Activated CD4-positive, alpha-beta memory T cell treated with anti-CD3 and anti-CD28 coated beads, Interleukin-2, amount 10 ng/mL, durations not matched to agents 7 days and 5 days (primary cell): Measurements from ENCODE around the gene ZDHHC11B. TPM values are rescaled to one million over a fixed set of nuclear protein-coding genes. Genes with fewer than 3 reads are reported as not detected.
A peak's percentile ranks its signal among the peaks of the same experiment; 100 is the strongest.
"Not testable (repeated sequence)": the region's sequence is repeated elsewhere in the genome, so short reads cannot be mapped to it uniquely, and the experiment has no call there.

Experiments
- CTCF ChIA-PET: fragments of 350-600 bp; sonication (Branson Sonifier 250); formaldehyde crosslinking; loops from one replicate; lab custom pipeline; 2021; ENCODE audit warnings: antibody characterized with exemption, inconsistent platforms; lab: Charles Lee
- POLR2A ChIA-PET: fragments of 350-600 bp; sonication (Branson Sonifier 250); formaldehyde crosslinking; loops from one replicate; lab custom pipeline; 2021; ENCODE audit warnings: antibody characterized with exemption; lab: Charles Lee
- DNase-seq: peaks from one replicate; pipeline ENCODE4 v3.0.0-alpha.2; 2020
- H3K27ac Mint-ChIP-seq: one replicate; pipeline ENCODE4 v1.8.0; 2021; ENCODE audit warnings: mild to moderate bottlenecking, mixed read lengths
- H3K27me3 Mint-ChIP-seq: one replicate; pipeline ENCODE4 v1.8.0; 2021; ENCODE audit warnings: mixed read lengths
- H3K36me3 Mint-ChIP-seq: one replicate; pipeline ENCODE4 v1.8.0; 2021; ENCODE audit warnings: low read depth, mixed read lengths
- H3K4me1 Mint-ChIP-seq: one replicate; pipeline ENCODE4 v1.8.0; 2021; ENCODE audit warnings: mixed read lengths
- H3K4me3 Mint-ChIP-seq: one replicate; pipeline ENCODE4 v1.8.0; 2021; ENCODE audit warnings: mild to moderate bottlenecking, mixed read lengths
- H3K9me3 Mint-ChIP-seq: one replicate; pipeline ENCODE4 v1.8.0; 2021; ENCODE audit warnings: mixed read lengths
- total RNA-seq, 2 experiments: library from RNA; stranded (reverse); gene quantifications; one replicate each; pipeline ENCODE4 v1.2.3, GENCODE V29; 2021

Gene ZDHHC11B
- total RNA-seq, 2 experiments from 2014 or later: not detected

DNA sequence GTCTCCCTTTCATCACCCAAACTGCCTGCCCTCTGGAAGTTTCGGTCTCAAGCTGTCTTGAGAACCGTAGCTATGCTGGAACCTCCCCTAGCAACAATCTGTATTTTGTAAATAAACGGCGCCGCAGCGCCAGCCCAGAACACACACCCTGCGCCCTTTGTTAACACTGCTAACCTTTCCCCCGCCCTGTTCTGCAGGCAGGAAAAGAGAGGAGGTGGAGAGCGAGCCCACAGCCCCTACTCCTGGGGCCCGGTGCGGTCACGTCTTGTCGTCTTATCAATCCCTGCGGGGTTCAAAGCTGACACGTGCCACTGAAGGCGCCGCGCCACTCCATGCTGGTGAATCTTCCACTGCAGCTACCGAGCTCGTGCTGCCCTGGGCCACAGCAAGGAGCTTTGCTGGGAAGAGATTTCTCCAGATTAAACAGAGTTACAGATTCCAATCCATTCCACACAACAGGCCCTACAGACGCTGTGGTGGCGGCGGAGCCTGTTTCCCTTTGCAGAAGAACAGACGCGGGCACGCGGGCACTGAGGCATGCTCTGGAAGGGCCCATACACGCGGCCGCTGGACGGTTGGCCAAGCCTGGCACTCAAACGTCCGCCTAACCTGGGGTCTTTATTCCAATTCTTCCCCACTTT is 25.3 kb downstream of the ZDHHC11B start:
- H3K9me3 Mint-ChIP-seq: no peaks in the 10 kb centered on the region
- no peak overlapping the region for H3K27ac Mint-ChIP-seq
- ChIA-PET CTCF (no interaction called here), POLR2A (no interaction called here)
- H3K4me1 Mint-ChIP-seq: peaks cover 17% of the 10 kb centered on the region
- no peaks in the 10 kb centered on the region for H3K36me3 Mint-ChIP-seq
- peak; percentile 38 for DNase-seq
- H3K4me3 Mint-ChIP-seq: peak overlapping the region; percentile 0
- no peaks in the 10 kb centered on the region for H3K27me3 Mint-ChIP-seq

DNA sequence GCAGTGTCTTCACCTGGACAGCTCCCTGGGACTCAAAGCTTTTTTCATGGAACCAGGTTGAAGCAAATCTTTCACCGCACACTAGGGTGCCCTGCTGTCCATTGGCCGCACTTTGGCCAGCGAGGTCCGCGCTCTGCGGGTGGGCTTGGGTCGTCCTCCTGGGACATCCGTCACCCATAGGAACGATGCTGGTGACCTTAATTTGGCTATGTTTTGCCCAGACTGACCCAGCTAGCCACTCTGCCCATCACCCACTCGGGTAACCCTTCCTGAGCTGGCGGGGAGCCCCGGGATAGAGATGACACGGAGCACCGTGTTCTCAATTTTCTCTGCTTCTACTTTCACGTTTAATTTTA is 25.9 kb downstream of the ZDHHC11B start:
- peak overlapping the region; percentile 0 for H3K4me3 Mint-ChIP-seq
- ChIA-PET CTCF (no interaction called here), POLR2A (no interaction called here)
- H3K9me3 Mint-ChIP-seq: no peaks in the 10 kb centered on the region
- H3K36me3 Mint-ChIP-seq: no peaks in the 10 kb centered on the region
- DNase-seq: peak; percentile 14
- H3K27ac Mint-ChIP-seq: no peak overlapping the region
- peaks cover 17% of the 10 kb centered on the region for H3K4me1 Mint-ChIP-seq
- H3K27me3 Mint-ChIP-seq: no peaks in the 10 kb centered on the region

DNA sequence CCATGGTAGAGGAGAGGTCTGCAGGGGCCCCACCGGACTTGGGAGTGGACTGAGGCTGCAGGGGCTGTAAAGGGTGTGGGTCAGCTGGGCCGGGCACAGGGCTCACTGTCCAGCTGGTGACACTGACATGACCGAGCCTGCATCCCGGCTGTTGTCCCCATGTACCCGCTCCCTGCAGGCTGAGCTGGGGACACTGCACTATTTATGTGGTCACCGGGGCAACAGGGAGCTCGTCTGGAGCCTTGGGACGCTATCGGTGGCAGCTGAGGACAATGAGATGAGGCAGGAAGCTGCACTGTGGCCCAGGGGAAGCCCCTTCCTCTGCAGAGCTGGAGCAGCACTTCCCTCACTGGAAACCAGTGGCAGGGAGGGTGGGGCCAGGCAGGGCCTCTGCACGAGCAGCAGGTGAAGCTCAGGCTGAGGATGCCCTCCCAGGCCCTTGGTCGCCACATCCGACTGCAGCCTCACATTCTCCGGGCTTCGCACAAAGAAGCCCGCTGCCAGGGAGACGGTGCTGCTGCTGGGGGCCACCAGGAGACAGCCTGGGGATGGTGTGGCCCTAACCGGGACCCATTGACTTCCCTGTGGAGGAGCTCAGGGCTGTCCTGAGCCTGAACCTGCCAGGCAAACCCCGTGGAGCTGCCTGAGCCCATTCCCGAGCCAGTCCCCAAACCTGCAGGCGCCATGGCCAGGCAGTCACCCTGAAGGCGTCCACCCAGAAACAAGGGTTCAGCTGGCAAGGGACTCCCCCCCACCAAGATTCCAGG is 26.4 kb downstream of the ZDHHC11B start:
- Mint-ChIP-seq H3K4me1 (peaks cover 17% of the 10 kb centered on the region), H3K9me3 (no peaks in the 10 kb centered on the region), H3K27me3 (no peaks in the 10 kb centered on the region), H3K4me3 (no peak overlapping the region), H3K27ac (no peak overlapping the region), H3K36me3 (no peaks in the 10 kb centered on the region)
- peak; percentile 18 for DNase-seq
- POLR2A ChIA-PET: no interaction called here
- CTCF ChIA-PET: no interaction called here

DNA sequence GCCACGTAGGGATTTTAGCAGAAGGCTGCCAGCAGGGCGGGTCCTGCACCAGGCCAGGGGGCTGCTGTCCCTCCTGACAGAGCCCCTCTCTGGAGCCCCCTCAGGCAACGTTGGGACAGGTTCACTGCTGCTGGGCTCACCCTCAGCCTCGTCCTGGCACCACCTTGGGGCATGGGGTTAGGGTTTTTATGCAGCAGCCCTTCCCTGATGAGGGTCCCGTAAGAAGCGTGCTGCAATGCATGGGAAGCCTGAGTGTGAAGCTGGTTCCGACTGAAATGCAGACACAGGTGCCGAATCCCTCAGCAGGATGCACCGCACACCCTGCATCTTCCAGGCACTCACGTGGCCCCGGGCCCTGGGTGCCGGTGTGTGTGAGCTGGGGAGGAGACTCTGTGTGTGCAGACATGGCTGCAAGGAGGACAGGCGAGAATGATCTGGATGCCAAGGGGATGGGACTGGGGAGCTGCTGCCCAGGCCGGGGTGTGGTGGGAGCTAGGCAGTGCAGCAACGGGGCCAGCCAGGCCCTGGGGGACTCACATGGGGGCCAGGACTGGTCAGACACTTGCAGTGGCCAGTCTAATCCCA is 27.1 kb downstream of the ZDHHC11B start:
- DNase-seq: no peak
- no peak overlapping the region for H3K4me3 Mint-ChIP-seq
- ChIA-PET CTCF (no interaction called here), POLR2A (no interaction called here)
- no peaks in the 10 kb centered on the region for H3K27me3 Mint-ChIP-seq
- no peaks in the 10 kb centered on the region for H3K9me3 Mint-ChIP-seq
- no peaks in the 10 kb centered on the region for H3K36me3 Mint-ChIP-seq
- no peak overlapping the region for H3K27ac Mint-ChIP-seq
- peaks cover 17% of the 10 kb centered on the region for H3K4me1 Mint-ChIP-seq

DNA sequence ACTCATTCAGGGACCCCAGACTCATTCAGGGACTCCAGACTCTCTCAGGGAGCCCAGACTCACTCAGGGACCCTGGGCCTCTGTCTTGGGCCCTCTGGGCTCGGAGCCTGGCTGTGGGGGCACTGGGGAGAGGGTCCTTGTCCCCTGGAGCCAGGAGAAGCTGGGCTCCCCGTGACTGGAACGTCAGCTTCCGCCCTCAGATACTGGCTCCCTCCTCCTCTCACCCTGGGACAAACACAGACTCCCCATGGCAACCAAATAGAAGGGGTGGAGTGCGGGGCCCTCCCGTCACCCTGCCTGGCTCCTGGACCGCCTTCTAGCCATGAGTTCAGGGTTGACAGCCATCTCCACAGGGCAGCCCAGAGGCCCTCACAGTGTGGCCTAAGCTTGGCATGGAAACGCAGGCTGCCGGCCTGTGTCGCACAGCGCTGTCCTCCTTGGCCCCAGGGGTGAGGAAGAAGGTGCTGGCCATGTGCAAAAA is 27.6 kb downstream of the ZDHHC11B start:
- Mint-ChIP-seq H3K4me1 (peaks cover 17% of the 10 kb centered on the region), H3K4me3 (no peak overlapping the region), H3K27ac (no peak overlapping the region), H3K9me3 (no peaks in the 10 kb centered on the region), H3K36me3 (no peaks in the 10 kb centered on the region), H3K27me3 (no peaks in the 10 kb centered on the region)
- CTCF ChIA-PET: no interaction called here
- POLR2A ChIA-PET: no interaction called here
- DNase-seq: no peak

DNA sequence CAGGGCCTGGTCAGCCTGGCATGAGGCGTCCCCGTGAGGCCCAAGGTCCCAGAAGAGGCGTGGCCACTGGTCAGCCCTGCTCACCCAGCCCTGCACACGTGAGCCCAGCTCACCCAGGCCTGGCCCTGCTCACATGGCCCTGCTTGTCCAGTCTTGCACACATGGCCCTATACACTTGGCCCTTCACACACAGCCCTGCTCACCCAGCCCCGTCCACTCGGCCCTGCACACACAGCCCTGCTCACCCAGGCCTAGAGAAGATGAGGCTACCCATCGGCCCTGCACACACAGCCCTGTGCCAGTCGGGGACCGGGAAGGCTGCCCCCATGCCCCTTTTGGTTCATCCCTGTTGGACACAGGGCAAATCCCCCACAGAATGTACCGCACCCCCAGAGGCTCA is 28.4 kb downstream of the ZDHHC11B start:
- no peaks in the 10 kb centered on the region for H3K9me3 Mint-ChIP-seq
- peaks cover 17% of the 10 kb centered on the region for H3K4me1 Mint-ChIP-seq
- no peak for DNase-seq
- H3K36me3 Mint-ChIP-seq: no peaks in the 10 kb centered on the region
- POLR2A ChIA-PET: no interaction called here
- H3K27me3 Mint-ChIP-seq: no peaks in the 10 kb centered on the region
- H3K27ac Mint-ChIP-seq: no peak overlapping the region
- no peak overlapping the region for H3K4me3 Mint-ChIP-seq
- CTCF ChIA-PET: no interaction called here

DNA sequence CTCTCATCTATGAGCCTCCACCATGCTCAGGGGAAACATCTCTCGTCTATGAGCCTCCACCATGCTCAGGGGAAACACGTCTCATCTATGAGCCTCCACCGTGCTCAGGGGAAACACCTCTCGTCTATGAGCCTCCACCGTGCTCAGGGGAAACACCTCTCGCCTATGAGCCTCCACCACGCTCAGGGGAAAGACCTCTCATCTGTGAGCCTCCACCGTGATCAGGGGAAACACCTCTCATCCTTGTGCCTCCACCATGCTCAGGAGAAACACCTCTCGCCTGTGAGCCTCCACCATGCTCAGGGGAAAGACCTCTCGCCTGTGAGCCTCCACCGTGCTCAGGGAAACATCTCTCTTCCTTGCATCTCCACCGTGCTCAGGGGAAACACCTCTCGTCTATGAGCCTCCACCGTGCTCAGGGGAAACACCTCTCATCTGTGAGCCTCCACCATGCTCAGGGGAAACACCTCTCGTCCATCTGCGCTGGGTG is 30.3 kb downstream of the ZDHHC11B start:
- DNase-seq, H3K9me3 Mint-ChIP-seq, H3K36me3 Mint-ChIP-seq, H3K27ac Mint-ChIP-seq, H3K27me3 Mint-ChIP-seq, H3K4me3 Mint-ChIP-seq, CTCF ChIA-PET, POLR2A ChIA-PET: not testable (repeated sequence)
- H3K4me1 Mint-ChIP-seq: peaks cover 15% of the 10 kb centered on the region

DNA sequence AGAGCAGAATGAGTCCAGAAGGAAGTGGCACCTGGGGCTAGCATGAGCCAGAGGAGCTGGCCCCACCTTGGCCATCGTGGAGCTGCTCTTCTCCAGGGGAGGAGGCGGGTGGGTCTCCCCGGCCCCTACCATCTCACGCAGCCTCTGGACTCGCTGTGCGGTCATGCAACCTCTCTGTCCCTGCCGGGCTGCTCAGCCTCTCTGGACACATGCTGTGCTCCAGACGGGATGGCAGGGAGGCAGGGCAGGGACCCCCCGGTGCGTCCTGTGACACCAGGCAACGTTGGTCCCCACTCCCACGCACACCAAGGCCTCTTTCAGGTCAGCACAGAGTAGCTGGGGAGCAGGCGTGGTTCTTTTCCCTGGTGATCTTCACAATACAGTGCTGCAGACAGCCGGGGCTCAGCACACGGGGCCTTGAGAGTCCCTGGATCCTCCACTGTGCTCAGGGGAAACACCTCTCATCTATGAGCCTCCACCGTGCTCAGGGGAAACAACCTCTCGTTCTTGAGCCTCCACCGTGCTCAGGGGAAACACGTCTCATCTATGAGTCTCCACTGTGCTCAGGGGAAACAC is 30.9 kb downstream of the ZDHHC11B start:
- H3K27ac Mint-ChIP-seq, POLR2A ChIA-PET, DNase-seq, H3K9me3 Mint-ChIP-seq, H3K4me3 Mint-ChIP-seq, H3K36me3 Mint-ChIP-seq, H3K4me1 Mint-ChIP-seq, CTCF ChIA-PET, H3K27me3 Mint-ChIP-seq: not testable (repeated sequence)

DNA sequence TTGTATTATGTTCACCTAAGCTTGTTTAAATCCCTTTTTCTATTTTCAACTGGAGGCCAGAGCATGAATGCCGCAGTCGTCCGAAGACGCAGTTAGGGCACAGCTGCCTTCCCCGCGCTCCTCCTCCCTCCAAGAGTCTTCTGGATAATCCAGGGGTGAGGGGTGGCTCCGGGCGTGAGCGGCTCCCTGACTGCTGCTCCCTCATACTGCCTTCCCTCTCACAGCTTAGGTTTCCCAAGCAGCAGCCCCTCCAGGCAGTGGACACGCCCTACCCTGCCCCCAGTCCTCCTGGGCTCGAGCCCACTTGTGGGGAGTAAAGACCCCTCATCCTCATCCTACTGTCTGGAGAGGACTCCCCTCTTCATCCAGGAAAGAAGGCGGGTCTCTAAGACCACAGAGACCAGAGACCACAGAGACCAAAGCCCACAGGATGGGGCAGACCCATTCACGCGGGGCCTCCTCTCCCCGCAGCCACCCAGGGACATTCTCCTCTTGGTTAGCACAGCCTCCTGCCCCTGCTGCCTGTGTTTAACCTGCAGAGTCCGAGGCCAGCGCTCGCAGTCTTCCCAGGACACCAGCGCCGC is 31.9 kb downstream of the ZDHHC11B start:
- DNase-seq, H3K4me3 Mint-ChIP-seq, H3K4me1 Mint-ChIP-seq, H3K27me3 Mint-ChIP-seq, H3K9me3 Mint-ChIP-seq, H3K27ac Mint-ChIP-seq, CTCF ChIA-PET, POLR2A ChIA-PET, H3K36me3 Mint-ChIP-seq: not testable (repeated sequence)

DNA sequence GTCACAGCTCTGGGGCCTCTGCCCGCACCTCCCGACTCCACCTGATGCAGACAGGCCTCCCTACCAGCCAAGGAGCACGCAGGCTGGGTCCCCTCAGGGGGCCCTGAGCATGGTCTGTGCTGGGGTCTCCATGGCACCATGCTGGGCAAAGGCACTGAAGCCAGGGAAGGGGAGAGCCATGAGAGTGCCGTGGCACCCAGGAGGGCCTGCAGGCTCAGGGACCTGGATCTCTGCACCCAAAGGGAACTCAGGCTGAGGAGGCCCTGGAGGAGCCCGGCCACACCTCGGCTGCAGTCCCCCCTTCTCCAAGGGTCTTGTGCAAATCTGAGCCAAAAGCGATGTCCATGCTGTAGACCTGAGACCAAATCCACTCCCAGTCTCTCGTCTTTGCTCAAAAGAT is 32.5 kb downstream of the ZDHHC11B start:
- H3K27ac Mint-ChIP-seq, H3K9me3 Mint-ChIP-seq, POLR2A ChIA-PET: not testable (repeated sequence)

DNA sequence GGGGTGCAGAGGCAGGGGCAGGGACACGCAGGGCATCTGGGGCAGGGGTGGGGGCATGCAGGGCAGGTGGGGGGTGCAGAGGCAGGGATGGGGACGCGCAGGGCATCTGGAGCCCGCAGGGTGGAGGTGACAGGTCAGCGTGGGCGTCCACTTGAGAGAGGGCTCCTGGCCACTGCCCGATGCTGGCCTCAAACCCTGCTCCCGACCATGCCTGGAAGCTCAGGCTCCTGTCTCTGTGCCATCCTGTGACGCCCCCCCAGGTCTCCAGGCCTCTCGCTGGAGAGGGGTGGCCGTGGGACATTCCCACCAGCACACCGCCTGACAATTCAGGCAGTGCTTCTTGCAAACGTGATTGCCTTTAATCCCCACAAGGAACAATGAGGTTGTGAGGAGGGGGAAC is 33.0 kb downstream of the ZDHHC11B start:
- Mint-ChIP-seq H3K4me1 (no peaks in the 10 kb centered on the region), H3K36me3 (no peaks in the 10 kb centered on the region), H3K27ac (no peak overlapping the region), H3K9me3 (no peaks in the 10 kb centered on the region), H3K27me3 (no peaks in the 10 kb centered on the region), H3K4me3 (no peak overlapping the region)
- CTCF ChIA-PET: no interaction called here
- POLR2A ChIA-PET: no interaction called here
- no peak for DNase-seq

More for the DNA sequence above, 32.5 kb downstream of the ZDHHC11B start:
- H3K27me3 Mint-ChIP-seq, H3K4me1 Mint-ChIP-seq, H3K36me3 Mint-ChIP-seq, DNase-seq, CTCF ChIA-PET, H3K4me3 Mint-ChIP-seq: not testable (repeated sequence)

DNA sequence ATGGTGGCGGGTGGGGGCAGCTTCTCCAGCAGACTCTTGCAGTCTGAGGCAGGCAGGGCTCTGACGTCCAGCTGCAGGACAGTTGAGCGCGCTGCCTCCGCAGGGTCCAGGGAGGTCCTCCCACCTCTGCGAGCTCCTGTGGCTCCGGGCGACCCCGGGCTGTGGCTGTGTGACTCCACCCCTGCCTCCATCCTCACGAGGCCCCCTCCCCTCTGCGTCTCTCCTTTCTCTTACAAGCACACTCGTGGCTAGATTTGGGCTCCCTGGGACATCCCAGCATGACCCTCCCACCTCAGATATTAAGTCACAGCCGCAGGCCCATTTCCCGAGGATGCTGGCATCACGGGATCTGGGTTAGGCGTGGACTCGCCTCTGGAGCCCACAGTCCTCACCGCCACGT is 34.3 kb downstream of the ZDHHC11B start:
- H3K27ac Mint-ChIP-seq: not testable (repeated sequence)

DNA sequence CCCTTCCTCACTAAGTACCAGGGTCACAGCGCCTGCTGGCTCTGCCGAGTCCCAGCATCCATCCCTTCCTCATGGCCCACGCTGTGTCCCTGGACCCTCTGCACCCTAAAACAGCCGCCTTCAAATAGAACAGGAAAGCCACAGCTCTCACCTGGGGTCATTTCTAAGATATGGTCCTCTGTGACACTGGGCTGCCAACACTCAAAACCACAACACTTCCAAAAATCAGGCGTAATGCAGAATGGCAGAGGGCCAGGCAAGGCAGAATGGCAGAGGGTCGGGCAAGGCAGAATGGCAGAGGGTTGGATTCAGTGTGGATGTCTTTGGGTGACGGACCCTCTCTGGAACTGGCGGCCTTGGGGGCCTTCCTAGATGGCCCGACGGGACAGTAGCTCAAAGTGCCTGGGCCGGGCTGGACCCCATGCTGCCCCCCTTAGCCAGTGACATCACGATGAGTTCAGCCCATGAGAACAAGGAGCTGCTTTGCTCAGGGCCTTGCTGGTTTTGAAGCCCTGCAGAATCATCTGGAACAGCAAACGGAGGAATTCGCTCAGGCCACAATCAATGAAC is 35.3 kb downstream of the ZDHHC11B start:
- Mint-ChIP-seq H3K4me3 (no peak overlapping the region), H3K36me3 (no peaks in the 10 kb centered on the region), H3K9me3 (no peaks in the 10 kb centered on the region), H3K27ac (no peak overlapping the region), H3K4me1 (no peaks in the 10 kb centered on the region), H3K27me3 (no peaks in the 10 kb centered on the region)
- POLR2A ChIA-PET: no interaction called here
- DNase-seq: no peak
- CTCF ChIA-PET: no interaction called here

More for the DNA sequence above, 34.3 kb downstream of the ZDHHC11B start:
- H3K36me3 Mint-ChIP-seq, H3K4me1 Mint-ChIP-seq, CTCF ChIA-PET, H3K9me3 Mint-ChIP-seq, DNase-seq, POLR2A ChIA-PET, H3K27me3 Mint-ChIP-seq, H3K4me3 Mint-ChIP-seq: not testable (repeated sequence)
